DMS153 treated with DMSO at 0.1 percent for 48 hours (cell line): ENCODE results near the gene AGTR2.
"Not testable (repeated sequence)": the region's sequence is repeated elsewhere in the genome, so short reads cannot be mapped to it uniquely, and the experiment has no call there.

ENCODE experiments used
- DNase-seq: peaks from one replicate; lab custom pipeline; 2025; ENCODE audit not compliant: unreplicated experiment; lab: John Stamatoyannopoulos, UW

AGTR2 gene, protein sequence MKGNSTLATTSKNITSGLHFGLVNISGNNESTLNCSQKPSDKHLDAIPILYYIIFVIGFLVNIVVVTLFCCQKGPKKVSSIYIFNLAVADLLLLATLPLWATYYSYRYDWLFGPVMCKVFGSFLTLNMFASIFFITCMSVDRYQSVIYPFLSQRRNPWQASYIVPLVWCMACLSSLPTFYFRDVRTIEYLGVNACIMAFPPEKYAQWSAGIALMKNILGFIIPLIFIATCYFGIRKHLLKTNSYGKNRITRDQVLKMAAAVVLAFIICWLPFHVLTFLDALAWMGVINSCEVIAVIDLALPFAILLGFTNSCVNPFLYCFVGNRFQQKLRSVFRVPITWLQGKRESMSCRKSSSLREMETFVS

DNA sequence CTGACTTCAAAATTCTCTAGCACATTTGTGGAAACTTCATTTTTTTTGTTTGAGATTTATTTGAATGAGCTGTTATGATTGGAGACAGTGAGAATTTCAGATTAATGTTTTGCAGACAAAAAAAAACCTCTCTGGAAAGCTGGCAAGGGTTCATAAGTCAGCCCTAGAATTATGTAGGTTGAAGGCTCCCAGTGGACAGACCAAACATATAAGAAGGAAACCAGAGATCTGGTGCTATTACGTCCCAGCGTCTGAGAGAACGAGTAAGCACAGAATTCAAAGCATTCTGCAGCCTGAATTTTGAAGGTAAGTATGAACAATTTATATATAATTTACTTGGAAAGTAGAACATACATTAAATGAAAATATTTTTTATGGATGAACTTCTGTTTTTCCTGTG is at the start of gene AGTR2:
TSS of gene AGTR2 (plus strand) at position 234 of the 400 bp plus-strand sequence. CDS start 1,537 bp downstream, outside the sequence.
- no peak for DNase-seq

- no peak for DNase-seq
These were observed 35.3 kb upstream of the AGTR2 start for GRCh38 chrX:116135277-116135676.

DNA sequence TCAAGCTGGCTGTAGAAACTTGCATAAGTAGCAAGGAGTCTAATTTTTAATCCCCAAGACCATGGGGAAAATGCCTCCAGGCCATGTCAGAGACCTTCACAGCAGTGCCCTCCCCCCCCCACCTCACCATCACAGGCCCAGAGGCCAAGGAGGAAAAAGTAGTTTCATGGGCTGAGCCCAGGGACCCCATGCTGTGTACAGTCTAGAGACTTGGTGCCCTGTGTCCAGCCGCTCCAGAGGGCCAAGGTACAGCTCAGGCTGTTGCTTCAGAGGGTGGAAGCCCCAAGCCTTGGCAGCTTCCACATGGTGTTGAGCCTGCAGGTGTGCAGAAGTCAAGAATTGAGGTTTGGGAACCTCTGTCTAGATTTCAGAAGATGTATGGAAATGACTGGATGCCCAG is 29.3 kb upstream of the AGTR2 start:
- not testable (repeated sequence) for DNase-seq

GRCh38 chrX:116142976-116143375 is 27.6 kb upstream of the AGTR2 start:
- no peak for DNase-seq

- no peak for DNase-seq
These were observed 2.4 kb downstream of the AGTR2 start for GRCh38 chrX:116172976-116173375.

DNA sequence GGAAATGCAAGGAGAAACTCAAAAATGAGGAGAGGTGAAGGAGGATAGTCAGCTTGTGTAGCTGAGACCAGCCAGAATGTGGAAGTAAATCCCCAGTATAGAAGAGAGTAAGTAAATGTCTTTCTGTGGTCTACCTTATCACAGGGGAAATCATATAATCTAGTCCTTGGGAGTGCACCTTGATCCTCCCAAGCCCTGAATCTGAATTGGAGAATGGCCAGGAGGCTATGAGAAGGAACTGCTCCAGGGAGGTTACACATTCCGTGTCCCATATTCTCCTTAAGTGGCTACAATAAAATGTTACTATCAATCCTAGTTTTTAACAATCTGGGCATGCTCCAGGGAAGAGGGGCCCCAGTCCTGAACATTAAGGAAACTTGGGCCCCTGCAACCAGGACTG is 10.8 kb downstream of the AGTR2 start:
- DNase-seq, result no peak

GRCh38 chrX:116185163-116185562 is 14.6 kb downstream of the AGTR2 start:
- no peak for DNase-seq

- DNase-seq, result no peak
These were observed 24.1 kb downstream of the AGTR2 start for GRCh38 chrX:116194649-116195048.

DNA sequence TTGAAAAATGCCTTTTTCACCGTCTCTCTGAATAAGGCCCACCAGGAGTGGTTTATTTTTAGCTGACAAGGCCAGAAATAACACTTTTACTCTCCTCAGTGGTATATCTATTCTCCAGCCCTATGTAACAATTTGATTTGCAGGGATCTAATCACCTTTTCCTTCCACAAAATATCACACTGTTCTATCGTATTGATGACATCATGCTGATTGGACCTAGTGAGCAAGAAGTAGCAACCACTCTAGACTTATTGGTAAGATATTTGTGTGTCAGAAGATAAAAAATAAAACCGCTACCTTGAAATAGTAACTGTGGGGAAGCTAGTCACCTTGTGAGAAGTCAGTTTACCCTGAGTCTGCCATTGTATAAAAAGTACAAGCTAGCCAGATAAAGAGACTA is 27.7 kb downstream of the AGTR2 start:
- no peak for DNase-seq

DNA sequence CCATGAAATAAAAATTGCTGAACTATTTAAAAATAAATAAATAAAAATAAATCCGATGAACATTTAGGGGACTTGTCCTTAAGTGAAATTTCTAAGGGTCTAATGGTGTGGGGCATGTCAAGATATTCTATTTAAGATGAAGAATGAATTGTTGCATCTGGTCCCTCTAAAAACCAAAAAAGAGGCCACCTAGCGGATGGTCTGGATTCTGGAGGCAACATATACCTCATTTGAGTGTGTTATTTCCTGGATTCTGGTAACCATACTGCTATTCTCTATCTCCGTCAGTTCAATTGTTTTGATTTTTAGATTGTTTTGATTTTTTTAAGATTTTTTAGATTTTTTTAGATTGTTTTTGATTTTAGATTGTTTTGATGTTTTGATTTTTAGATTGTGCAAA is 28.3 kb downstream of the AGTR2 start:
- DNase-seq, result no peak

- peak; percentile 1 for DNase-seq
These were observed 34.4 kb downstream of the AGTR2 start for GRCh38 chrX:116204932-116205331.

GRCh38 chrX:116213262-116213661 is 42.7 kb downstream of the AGTR2 start:
- DNase-seq, result no peak

- not testable (repeated sequence) for DNase-seq
These were observed 46.5 kb downstream of the AGTR2 start for GRCh38 chrX:116217080-116217479.
